ENCODE results near the gene CRADD.
"Not testable (repeated sequence)": the region's sequence is repeated elsewhere in the genome, so short reads cannot be mapped to it uniquely, and the experiment has no call there.

The CRADD gene

DNA sequence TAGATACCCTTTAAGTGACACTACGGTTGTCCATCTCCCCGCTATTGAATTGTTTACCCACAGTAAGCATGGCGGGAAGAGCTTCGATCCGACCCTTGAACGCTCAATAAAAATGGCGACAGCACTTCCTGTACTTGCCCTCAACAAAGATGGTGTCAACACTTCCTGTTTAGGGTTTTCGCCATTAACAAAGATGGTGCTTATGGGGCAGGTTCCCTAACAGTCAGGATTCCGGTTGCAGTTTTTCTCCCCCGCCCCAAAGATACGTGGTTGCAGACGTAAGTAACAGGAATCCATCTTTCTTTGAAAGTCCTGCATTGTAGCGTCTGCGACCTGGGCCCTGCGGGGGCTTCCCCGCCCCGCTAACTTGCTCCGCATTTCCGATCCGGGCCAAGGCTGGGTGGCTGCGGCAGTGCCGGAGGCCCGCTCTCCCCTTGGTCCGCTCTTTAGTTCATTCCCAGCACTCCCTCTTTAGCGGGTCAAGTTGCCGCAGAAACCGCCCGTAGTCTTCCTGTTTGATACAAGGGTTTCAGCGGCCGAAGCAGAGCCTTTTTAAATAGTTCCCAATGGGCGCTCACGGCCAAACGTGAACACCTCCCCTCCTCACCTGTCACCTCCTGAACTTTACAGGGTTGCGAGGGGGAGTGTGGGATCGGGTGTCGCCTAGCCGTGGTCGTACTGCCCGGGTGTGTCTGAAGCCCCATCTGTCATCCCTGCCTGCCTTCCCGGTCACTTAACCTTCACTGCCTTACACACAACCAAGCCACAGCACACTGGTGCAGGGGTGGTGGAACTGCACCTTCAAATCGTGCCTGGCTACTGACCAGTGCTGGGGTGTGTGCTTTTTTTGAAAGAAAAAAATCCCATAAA, at the start of gene CRADD:
Gene CRADD (plus strand): TSS at position 181 of the 870 bp plus-strand sequence.
- peak; percentile 99 for DNase-seq

DNA sequence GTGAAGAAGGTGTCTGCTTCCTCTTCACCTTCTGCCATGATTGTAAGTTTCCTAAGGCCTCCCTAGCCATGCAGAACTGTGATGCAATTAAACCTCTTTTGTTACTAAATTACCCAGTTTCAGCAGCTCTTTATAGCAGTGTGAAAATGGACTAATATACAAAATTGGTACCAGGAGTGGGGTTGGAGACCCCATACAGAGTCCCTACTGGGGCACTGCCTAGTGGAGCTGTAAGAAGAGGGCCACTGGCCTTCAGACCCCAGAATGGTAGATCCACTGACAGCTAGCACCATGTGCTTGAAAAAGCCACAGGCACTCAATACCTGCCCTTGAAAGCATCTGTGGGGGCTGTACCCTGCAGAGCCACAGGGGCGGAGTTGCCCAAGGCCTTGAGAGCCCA, 44.8 kb upstream of the CRADD start:
- DNase-seq = no peak

DNA sequence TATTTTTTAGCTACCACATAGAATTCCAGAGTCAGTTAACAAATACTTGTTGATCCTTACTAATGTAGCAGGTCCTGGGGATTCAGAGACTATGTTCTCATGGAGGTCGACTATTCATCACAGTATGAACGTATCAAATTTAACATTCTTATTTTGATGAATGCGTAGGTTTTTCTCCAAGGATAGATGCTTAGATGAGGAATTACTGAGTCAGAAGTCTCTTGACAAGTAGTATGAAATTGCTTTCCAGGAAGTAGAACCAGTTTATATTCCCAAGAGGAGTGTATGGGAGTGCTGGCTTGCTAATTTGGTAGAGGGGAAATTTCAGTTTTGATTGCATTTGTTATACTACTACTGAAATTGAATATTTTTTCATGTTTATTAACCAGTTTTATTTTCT, 42.8 kb upstream of the CRADD start:
- DNase-seq = peak; percentile 83

DNA sequence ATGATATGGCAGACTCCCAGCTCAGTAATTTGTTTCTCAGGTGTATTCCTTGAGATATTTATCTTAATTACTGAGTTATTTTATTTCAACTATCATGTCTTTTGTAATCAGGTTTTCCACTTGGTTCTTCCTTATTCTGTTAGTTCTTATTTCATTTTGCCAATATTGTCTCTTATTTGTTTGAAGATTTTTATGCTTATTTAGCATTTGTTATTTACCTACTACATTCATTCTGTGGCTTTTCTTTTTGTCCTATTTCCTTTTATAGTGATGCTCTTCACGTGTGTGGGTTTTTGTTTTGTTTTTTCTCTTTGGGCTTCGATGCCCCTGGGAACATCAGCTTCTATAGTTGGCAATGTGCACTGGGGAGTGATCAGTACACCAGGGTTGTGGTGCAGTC, 40.5 kb upstream of the CRADD start:
- DNase-seq = no peak

DNA sequence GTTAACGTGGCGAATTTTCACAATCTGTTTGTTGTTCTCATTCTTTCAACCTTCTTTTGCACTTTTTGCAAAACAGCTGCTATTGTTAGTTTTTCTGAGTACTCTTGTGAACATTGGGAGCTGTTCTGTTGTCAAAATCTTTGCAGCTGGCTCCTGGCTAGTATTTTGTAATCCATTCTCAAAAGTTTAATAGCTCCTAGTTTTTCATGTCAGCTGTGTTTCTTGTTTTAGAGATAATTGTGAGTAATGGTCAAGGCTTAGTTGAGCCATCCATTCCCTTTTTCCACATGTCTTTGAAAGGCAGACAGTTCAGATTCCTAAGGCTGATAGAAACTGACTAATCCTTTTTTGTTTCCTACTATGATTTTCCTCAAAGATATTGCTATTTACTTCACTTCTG, 39.1 kb upstream of the CRADD start:
- DNase-seq = peak; percentile 13

DNA sequence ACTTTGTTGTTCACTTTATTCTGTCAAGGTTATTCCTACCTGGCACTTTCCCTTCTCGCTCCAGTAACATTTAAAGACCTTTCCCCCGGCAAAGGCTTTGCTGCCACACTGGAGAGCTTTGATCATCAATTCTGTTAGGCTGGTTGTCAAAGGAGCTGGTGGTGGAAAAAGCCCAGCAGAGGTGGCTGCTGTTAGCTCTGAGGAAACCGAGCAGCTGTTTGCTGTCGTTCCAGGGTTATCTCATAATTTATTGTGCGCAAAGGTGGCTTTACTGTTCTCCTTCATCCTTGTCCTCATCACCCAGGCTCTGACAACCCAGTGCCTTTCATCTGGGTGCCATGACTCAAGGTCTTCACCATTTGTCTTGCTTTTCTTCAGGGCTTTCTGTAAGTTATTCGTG, 38.2 kb upstream of the CRADD start:
- no peak for DNase-seq

DNA sequence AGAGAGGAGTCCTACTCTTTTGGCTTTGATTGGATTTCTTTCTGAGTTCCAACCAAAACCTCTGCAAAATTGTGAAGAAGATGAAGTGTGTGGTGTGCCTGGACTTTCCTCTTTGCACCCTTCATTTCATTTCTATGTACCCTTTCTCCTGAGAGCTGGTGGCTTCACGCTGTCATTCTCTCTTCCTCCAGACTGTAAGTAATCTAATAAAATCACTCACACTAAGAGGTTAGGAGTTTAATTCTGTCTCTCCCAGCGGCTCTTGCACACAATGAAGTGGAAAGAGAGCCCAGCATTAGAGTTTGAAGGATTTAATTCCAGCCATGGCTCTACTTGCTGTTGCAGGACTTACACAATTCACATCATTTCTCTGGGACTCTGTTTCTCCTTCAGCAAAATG, 37.8 kb upstream of the CRADD start:
- no peak for DNase-seq

DNA sequence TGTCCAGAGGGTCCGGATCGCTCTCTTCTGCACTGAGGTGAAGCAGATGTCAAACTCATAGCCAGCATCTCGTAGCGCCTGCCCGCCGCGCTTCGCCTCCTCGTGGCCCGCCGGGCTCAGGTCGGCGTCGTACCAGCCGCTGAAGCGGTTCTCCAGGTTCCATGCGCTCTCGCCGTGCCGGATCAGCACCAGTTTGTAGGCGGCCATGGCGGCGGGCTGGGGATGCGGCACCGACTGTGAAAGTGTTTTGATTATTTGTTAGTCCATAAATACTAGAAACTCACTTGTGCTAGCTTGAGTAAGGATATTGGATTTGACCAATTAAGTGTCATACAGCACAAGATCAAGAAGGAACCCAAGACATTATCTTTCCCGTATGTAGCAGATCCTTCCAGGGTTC, 35.8 kb upstream of the CRADD start:
- not testable (repeated sequence) for DNase-seq

DNA sequence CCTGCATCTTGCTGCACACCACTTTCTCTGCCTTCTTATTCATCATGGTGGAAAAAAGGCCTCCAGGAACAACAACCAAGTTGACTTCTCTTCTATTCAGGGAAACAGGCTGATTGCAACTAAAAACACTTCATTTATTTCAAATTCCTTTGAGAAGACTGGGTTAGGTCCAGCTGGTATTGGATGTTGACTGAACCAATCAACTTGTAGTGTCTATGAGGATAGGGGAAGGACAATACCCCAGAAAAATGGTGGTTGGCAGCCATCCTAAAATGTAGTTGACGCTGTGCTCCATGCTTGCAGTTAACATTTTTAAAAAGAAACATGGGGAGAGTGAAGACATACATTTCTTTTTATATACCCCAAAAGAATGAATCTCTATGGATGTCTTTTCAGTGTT, 34.4 kb upstream of the CRADD start:
- no peak for DNase-seq

DNA sequence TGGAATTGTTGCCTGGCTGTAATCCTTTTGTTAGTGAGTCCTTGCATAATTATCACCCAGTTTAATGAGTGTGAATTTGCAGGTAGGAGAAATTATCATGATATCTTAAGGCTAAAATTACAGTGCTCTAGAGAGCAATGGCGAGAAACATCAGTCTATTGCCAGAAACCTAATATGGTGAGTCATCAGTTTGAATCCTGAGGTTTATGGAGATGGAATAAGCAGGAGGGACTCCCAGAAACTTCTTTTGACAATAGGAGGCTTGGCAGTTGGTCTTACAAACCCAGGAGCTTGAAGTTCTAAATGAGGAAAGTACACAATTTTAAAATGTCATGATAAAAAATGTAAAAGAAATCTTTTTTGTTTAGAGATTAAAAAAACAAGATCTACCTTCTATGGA, 31.5 kb upstream of the CRADD start:
- DNase-seq = peak; percentile 30

DNA sequence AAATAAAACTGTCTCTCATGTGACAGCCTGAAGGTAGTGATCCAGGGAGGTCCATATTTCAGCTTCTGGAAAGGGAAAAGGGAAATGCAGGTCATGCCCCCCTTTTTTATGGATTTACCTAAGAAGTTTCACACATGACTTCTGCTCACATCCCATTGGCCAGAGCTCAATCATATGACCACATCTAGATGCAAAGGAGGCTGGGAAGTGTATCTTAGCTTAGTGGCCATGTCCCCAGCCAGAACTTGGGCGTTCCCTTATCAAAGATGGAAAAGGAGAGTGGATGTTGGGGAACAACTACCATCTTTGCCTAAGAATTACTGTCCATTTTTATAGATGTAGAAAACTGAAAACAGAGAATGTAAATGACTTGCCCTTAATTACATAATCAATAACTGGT, 26.5 kb upstream of the CRADD start:
- no peak for DNase-seq

DNA sequence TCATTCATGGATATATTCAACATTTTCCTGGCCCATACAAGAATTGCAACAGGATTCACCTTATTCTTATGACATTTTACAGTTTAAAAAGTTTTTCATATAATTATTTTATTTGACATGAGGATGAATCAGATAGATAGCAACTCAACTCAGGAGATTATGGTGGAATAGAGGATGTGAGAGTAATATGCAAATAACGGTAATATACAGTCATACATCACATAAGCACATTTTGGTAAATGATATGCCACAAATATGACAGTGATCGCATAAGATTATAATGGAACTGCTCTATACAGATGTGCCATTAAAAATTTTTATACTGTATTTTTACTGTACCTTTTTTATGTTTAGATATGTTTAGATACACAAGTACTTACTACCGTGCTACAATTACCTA, 24.1 kb upstream of the CRADD start:
- no peak for DNase-seq

DNA sequence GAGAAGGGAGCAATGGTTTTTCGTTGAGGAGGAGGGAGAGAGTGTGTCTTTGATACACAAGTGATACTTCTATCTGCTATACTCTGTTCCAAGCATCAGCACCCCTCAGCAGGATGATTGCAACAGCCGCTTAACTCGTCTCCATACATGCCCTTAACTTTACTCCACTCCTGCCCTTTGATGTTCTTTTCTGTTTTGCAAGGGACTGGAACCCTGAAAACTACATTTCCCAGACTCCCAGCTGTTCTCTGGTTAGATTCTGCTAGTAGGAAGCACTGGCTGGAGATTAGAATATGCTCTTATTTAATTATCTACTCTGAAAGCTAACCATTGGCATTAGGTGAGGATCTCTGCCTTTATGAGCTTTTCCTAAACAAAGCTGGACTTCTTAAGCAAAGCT, 23.5 kb upstream of the CRADD start:
- DNase-seq = no peak

DNA sequence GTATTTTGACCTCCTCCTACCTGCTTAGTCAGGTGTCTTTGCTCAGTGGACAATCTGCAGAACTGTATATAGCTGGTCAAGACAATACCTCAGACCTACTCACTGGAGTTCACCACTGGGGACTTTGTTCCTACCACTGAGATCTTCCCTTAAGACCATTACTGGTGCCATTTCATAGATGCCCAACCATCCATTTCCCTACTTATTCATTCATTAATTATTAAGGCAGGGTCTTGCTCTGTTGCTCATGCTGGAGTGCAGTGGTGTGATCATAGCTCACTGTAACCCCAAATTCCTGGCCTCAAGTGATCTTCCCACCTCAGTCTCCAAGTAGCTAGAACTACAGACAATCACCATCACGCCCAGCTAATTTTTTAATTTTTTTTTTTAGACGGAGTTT, 22.8 kb upstream of the CRADD start:
- no peak for DNase-seq

DNA sequence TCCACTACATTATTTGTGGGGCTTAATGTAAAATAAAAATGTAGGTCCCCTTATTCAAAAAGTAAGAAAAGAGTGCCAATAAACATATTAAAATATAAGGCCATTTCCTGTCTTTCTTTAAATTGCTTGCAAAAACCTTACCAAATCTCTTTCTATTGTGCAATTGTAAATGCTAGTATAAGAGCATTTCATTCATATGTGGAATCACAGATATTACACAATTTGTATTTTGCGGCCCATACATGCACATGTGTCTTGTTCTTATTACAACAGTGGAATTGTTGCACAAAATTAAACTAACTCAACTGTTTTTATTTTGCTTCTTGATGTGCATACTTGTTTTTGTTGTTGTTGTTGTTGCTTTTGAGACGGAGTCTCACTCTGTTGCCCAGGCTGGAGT, 20.1 kb upstream of the CRADD start:
- peak; percentile 9 for DNase-seq

DNA sequence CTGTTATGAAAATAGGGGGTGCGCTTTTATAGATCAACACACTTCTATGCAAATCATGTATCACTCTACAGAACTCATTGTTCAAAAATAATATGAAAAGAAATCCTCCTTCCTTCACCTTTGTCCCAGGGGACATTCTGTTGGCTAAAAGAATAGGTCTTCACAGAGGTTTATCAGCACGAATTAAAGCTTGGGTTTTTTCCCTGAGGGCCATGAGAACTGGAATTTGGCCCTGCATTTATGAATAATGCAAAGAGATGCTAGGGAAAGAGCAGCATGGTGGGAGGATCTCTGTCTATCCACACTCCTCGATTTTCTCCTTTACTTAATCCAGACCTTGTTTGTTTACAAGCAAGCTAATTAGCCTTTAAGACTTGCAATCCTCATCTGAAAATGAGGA, 16.2 kb upstream of the CRADD start:
- DNase-seq = no peak

DNA sequence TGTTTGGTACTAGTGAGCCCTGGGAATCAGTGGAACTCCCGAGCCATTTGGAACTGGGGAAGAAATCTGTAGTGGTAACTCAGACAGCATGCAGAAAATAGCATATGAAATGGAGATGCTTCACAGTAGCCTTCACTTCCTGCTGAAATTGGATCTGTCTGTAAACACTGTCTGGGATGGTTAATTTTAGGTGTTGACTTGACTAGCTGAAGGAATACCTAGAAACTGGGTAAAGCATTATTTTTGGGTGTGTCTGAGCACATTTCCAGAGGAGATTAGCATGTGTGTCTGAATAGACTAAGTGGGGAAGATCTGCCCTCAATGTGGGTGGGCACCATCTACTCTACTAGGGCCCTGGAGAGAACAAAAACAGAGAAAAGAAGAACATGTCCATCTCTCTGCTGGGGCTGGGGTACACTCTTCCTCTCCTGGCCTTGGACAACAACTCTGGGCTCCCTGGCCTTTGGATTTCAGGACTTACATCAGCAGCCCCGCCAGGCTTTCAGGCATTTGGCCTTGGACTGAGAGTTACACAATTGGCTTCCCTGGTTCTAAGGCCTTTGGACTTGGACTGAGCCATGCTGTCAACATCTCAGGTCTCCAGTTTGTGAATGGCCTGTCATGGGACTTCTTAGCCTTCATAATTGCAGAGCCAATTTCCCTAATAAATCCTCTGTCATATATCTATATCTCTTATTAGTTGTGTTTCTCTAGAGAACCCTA, 14.0 kb upstream of the CRADD start:
- no peak for DNase-seq

DNA sequence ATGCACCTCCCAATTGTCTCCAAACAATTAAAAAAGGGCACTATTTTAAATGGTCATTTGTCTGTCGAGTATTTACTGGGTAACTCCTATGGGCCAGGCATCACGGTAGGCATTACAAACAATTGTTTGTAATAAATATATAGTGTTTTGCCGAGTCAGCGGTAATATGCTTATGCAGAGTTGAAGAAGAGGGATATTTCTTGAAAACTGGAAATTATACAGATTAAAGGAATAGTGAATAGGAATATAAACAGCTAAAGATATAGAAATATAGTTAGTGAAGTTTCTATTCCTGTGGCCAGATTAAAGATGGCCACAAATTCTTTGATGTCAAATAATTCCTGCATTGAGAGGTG, 13.5 kb upstream of the CRADD start:
- DNase-seq = no peak

DNA sequence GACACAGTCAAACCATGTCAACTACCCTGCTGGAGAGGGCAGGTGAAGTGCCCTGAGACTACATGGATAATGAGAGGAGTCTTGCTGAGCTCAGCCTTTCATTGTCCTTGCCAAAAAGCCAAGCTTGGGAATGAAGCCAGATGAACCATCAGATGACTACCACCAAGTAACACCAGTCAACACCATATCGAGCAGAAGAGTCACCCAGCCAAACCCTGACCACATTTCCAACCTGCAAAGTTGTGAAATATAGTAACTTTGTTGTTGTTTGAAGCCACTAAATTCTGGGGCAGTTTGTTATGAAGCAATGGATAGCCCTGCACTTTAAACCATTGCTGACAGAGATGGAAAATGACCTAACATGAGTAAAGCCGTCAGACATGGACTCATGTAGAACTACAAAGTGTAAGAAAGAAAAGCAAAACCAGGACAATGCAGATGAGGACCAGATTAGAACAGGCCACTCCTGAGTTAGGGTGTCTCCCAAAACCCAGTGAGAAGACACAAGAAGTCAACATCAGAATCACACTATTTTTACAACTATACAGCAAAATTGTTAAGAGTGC, 12.5 kb upstream of the CRADD start:
- peak; percentile 38 for DNase-seq

DNA sequence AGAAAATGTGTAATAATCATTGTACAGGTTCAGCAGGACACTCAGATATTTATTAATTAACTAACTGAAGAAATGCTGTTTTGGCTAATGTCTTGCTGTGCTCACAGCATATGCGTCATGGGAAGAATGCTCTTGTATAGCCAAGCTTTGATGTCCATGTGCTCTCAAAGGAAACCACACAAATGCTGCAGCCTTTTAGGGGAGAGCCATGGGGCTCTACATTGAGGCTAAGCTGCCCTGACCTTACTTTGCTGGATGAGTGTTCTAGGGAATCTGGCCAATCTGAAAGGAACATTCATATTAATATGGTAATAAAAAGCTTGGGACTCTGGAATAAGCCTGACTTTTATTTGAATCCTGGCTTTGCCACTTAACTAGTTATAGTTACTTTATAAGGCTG, 9.5 kb upstream of the CRADD start:
- DNase-seq = no peak

DNA sequence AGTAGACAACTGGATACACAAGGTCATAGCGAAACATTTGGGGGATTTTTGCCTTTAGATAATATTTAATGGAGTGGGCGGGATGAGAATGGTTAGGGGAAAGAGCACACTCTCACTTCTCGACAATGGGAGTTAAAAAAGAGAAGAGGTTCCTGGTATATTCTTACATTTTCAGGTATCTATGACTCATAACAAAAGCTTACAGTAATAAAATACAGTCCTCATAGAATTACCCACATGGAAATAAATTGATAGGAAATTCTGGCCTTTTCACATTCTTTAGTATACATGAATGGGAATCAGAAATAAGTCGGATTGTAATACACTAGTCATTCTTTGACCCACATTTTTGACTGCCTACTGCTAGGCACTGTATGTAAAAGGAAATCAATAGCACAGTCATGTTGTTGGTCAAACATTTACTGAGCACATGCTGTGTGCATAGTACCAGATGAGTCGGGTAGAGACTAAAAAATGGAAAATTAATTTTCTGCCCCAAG, 8.2 kb upstream of the CRADD start:
- DNase-seq = no peak

DNA sequence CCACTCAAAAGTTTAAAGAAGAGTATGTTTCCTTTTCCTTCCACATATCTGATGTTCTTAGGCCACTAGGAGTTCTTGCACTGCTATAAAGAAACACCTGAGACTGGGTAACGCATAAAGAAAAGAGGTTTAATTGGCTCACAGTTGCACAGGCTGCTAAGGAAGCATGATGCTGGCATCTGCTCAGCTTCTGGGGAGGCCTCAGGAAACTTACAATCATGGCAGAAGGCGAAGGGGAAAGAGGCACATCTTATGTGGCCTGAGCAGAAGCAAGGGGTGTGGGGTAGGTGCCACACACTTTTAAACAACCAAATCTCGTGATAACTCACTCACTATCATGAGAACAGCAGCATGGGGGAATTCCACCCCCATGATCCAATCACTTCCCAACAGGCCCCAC, 7.7 kb upstream of the CRADD start:
- no peak for DNase-seq

DNA sequence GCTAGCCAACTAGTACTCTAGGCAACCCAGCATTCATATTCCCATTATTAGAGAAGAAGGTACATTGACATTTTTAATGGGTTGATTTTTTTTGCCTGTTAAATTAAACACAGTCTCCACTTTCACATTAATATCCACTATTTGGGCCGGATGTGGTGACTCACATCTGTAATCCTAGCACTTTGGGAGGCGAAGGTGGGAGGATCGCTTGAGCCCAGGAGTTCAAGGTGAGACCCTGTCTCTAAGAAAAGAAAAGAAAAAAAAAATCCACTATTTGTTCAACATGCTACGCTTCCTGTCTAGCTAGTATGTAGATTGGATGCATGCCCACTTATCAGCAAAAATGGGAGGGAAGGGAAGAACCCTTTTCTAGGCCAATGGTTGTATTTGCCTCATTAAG, 7.1 kb upstream of the CRADD start:
- no peak for DNase-seq

DNA sequence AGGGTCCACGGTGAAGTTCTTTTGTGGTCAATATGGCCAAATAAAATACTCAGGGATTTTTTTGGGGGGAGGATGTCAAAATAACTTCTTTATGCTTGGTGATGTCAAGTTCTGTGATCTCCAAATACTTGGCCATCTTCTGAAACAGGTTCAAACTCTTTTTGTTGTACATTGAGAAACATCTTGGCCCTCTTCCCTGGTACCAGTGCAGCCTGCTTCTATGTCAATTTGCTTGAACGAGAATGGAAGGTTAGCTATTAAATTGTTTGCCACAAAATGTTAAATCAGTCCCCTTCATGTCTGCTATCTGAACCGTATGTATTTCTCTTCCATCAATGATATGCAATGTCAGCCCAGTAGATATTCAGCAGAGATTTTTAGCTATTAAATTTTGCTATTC, 6.1 kb upstream of the CRADD start:
- DNase-seq = no peak

All from HCEC 1CT (cell line).